Ishikawa (cell line): ENCODE data around the gene RAB43.

Experiments used
- CEBPB ChIP-seq: IDR thresholded peaks from 2 replicates; pipeline ENCODE4 v1.6.1; 2012
- CREB1 ChIP-seq: IDR thresholded peaks from 2 replicates; pipeline ENCODE4 v1.6.1; 2012; ENCODE audit warnings: low read depth
- EGR1 ChIP-seq: IDR thresholded peaks from 2 replicates; pipeline ENCODE4 v1.6.1; 2012
- EP300 ChIP-seq: IDR thresholded peaks from 2 replicates; pipeline ENCODE4 v1.6.1; 2012; ENCODE audit warnings: borderline replicate concordance
- FOXM1 ChIP-seq: IDR thresholded peaks from 2 replicates; pipeline ENCODE4 v1.6.1; 2012; ENCODE audit warnings: low read depth, borderline replicate concordance
- NFIC ChIP-seq: IDR thresholded peaks from 2 replicates; pipeline ENCODE4 v1.6.1; 2012
- RAD21 ChIP-seq: IDR thresholded peaks from 2 replicates; pipeline ENCODE4 v1.6.1; 2012; ENCODE audit warnings: low read depth
- TAF1 ChIP-seq: IDR thresholded peaks from 2 replicates; pipeline ENCODE4 v1.6.1; 2012; ENCODE audit warnings: low read depth, mild to moderate bottlenecking
- TCF12 ChIP-seq: IDR thresholded peaks from 2 replicates; pipeline ENCODE4 v1.6.1; 2012; ENCODE audit warnings: low read depth
- USF1 ChIP-seq: IDR thresholded peaks from 2 replicates; pipeline ENCODE4 v1.6.1; 2012
- YY1 ChIP-seq: IDR thresholded peaks from 2 replicates; pipeline ENCODE4 v1.6.1; 2012; ENCODE audit warnings: low read depth
- TF ChIP-seq, protein P1 (sequence below): IDR thresholded peaks from 2 replicates; pipeline ENCODE4 v1.6.1; 2012; ENCODE audit warnings: low read depth, mild to moderate bottlenecking
- TF ChIP-seq, protein P2 (sequence below): IDR thresholded peaks from 2 replicates; pipeline ENCODE4 v1.6.1; 2012

GRCh38 chr3:129061888-129062834 lies 59.4 kb downstream of the RAB43 start:
- TF ChIP-seq EP300 (no peak), RAD21 (no peak), TCF12 (no peak), TAF1 (no peak), USF1 (no peak), CREB1 (no peak), EGR1 (no peak), FOXM1 (no peak), YY1 (no peak), NFIC (no peak), CEBPB (no peak)
- TF ChIP-seq, protein P1, sequence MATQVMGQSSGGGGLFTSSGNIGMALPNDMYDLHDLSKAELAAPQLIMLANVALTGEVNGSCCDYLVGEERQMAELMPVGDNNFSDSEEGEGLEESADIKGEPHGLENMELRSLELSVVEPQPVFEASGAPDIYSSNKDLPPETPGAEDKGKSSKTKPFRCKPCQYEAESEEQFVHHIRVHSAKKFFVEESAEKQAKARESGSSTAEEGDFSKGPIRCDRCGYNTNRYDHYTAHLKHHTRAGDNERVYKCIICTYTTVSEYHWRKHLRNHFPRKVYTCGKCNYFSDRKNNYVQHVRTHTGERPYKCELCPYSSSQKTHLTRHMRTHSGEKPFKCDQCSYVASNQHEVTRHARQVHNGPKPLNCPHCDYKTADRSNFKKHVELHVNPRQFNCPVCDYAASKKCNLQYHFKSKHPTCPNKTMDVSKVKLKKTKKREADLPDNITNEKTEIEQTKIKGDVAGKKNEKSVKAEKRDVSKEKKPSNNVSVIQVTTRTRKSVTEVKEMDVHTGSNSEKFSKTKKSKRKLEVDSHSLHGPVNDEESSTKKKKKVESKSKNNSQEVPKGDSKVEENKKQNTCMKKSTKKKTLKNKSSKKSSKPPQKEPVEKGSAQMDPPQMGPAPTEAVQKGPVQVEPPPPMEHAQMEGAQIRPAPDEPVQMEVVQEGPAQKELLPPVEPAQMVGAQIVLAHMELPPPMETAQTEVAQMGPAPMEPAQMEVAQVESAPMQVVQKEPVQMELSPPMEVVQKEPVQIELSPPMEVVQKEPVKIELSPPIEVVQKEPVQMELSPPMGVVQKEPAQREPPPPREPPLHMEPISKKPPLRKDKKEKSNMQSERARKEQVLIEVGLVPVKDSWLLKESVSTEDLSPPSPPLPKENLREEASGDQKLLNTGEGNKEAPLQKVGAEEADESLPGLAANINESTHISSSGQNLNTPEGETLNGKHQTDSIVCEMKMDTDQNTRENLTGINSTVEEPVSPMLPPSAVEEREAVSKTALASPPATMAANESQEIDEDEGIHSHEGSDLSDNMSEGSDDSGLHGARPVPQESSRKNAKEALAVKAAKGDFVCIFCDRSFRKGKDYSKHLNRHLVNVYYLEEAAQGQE = no peak
- TF ChIP-seq, protein P2, sequence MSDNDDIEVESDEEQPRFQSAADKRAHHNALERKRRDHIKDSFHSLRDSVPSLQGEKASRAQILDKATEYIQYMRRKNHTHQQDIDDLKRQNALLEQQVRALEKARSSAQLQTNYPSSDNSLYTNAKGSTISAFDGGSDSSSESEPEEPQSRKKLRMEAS = no peak
